Activated CD8-positive, alpha-beta memory T cell treated with anti-CD3 and anti-CD28 coated beads, Interleukin-2, amount 50 U/mL, for 48 hours (primary cell): ENCODE results near the gene CERS5.

Experiments used
- DNase-seq: peaks from one replicate; pipeline ENCODE4 v3.0.0-alpha.2; 2020

CERS5 gene

GRCh38 chr12:50121641-50122040 lies 45.5 kb downstream of the CERS5 start:
- DNase-seq: no peak

DNA sequence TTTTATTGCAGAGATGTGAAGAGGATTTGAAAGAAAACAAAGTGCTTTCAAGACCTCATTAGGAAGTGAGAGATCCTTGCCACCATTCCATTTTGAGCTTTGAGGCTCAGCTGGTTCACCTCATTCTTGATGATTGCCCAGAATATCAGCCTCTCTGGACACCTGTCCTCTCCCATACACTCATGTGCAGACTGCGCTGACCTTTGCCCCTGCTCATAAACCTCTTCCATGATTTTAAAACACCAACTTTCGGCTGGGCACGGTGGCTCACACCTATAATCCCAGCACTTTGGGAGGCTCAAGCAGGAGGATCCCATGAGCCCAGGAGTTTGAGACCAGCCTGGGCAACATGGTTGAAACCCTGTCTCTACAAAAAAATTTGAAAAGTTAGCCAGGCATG lies 46.2 kb downstream of the CERS5 start:
- peak; percentile 47 for DNase-seq

- peak; percentile 34 for DNase-seq
Measured at GRCh38 chr12:50120521-50120920, 46.6 kb downstream of the CERS5 start.

DNA sequence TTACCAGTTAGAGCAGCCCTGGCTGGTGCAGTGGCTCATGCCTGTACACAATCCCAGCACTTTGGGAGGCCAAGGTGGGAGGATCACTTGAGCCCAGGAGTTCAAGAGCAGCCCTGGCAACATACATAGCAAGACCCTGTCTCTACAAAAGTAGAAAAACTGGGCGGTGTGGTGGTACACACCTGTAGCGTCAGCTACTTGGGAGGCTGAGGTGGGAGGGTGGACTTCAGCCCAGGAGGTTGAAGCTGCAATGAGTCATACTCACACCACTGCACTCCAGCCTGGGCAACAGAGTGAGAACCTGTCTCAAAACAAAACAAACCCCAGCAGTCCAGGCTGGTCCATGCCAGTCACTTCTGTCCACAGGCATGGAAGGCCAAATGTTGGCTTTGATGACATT lies 47.8 kb downstream of the CERS5 start:
- DNase-seq: no peak

DNA sequence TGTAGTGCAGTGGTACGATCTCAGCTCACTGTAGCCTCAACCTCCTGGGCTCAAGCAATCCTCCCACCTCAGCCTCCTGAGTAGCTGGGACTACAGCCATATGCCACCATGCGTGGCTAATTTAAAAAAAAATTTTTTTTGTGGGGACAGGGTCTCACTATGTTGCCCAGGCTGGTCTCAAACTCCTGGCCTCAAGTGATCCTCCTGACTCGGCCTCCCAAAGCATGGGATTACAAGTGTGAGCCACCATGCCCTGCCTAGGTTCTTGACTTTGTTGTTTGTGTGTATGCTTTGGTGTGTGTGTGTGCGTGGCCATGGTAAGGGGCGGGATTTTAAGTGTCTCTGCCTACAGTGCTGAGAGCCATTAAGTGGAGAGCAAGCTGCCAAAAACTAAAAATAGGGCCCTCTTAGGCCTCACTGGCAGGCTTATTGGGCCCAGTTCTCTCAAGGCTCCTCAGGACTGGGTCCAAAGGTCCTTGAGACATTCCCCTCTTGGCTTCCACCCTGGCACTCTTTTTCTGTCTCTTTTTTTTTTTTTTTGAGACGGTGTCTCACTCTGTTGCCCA lies 50.0 kb downstream of the CERS5 start:
- no peak for DNase-seq

DNA sequence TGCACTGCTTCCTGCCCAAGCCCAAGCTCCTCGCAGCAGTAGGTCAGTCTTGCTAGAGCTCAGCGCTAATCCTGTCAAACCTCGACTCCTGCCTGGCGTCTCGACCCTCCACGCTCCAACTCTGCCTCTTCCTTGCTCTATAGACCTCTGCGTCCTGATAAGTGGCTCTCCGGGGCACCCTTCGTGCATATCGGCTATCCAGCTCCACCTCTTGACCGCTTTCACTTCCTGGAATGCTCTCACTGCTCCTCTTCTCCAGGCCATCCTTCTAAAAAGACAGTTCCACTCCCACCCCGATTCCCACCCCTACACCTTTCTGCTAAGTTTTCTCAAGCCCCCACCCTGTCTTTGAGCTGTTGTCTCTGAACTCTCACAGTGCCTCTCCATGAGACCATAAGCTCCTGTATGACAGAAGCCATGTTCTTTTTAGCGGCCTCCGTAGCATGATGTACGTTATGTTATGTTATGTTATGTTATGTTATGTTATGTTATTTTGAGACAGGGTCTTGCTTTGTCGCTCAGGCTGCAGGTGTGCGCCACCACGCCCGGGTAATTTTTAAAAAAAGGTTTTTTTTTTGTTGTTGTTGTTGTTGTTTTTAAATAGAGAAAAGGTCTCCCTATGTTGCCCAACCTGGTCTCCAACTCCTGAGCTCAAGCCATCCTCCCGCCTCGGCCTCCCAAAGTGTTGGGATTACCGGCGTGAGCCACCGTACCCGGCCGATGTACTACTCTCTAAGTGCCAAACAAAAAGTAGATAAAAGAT lies 54.5 kb downstream of the CERS5 start:
- no peak for DNase-seq

DNA sequence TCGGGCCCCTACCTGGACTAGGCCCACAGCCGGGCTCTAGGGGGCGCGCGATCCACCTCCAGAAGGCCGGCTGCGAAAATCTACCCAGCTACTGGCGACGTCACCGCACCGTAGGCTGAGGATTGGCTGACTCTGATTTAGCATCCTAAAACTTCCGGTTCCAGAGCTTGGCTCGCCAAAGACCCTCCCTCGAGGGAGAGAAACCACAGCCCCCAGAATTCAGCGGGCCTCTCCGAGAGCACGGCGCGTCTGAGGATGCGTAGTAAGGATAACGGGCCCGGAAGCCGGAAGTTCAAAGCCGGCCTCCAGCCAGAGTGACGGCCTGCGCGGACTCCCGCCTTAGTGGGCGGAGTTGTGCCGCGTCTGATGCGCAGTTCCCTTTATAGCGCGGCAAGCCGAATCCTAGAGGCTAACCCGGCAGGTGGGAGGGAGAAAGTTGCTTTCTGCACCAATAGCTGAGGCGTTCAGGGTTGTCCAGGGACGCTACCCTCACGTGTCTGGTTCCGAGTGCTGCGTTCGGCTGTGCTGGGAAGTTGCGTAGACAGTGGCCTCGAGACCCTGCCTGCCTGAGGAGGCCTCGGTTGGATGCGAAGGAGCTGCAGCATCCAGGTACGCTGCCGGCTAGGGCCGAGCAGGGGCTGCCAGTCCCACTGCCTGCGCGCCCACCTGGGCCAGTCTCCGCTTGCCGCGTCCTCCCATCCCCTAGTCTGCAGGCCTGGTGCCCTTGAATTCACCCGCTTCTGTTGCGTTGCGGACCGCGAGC lies 55.3 kb downstream of the CERS5 start, which contains the start of gene COX14:
Gene COX14 (plus strand): TSS at position 544 of the 763 bp plus-strand sequence. CDS start 7,808 bp downstream, outside the sequence.
- peak; percentile 100 for DNase-seq

- no peak for DNase-seq
Measured at GRCh38 chr12:50111395-50111692, 55.8 kb downstream of the CERS5 start.

- DNase-seq: no peak
Measured at GRCh38 chr12:50110762-50111351, 56.3 kb downstream of the CERS5 start.

DNA sequence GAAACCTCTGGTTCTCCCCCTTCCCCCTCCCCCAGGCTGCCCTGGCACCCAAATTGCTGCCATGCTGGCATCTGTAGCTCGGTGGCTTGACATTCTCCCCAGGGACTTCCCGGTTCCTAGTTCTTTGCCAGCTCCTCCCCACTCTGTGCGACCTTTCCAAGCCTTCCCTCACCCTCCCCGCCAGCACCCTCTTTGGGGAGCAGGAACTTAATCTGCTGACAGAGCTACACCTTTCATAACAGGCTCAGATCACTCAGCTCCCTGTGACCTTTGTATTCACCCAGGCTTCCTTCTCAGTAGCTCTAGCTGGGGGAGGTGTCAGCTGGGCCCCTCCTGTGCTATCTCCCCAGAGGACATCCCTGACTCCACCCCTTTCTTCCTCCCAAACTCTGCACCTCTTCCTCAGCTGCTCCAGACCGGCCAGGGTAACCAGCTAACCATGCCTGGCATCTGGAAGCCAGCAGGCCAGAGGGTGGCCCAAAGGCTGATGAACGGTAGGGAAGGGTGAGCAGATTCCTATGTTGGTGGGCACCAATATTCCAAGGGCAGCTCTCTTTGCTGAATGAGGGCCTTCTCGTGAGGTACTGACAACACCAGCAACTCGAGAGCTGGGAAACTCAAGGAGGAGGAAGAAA lies 56.9 kb downstream of the CERS5 start:
- no peak for DNase-seq

DNA sequence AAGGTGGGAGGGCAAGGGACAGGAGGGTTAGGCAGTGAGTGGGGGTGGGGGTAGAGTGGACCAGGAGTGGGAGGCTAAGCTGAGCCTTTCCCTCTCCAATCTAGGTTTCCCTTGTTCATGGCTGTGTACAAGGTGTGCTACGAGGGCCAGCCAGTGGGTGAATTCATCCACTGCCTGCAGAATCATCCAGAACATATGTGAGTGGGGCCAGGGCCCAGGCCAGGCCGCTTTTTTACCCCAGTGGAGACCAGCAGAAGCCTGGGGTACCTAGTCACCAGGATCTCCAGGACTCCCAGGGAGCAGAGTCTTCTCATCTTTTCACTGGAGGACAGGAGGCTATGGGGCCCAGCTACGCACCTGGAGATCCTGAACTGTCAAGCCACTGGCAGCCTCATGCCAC lies 57.9 kb downstream of the CERS5 start:
- no peak for DNase-seq

- no peak for DNase-seq
Measured at GRCh38 chr12:50107416-50108268, 59.5 kb downstream of the CERS5 start.

- no peak for DNase-seq
Measured at GRCh38 chr12:50106907-50107306, 60.3 kb downstream of the CERS5 start.

DNA sequence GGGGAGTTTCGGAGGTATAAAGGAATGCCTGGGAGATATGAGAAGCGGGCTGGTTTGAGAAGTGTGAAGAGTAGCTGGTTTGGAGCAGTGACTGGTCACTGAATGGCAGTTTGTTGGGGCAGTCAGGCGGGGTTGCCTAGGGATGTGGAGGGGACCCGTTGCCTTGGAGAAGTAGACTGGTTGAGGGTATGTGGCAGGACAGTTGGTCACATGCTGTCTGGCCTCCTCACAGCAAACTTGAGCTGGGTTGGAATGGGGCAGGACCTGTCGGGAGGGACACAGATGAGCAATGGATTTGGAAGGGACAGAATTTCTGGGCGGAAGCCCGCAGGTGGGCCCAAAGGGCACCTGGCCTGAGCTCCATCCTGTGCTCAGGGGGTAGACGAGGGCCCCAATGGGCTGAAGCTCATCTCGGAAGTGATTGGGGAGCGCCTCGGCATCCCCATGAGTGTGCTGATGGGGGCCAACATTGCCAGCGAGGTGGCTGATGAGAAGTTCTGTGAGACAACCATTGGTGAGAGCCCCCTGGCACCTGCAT lies 61.2 kb downstream of the CERS5 start:
- DNase-seq: no peak

DNA sequence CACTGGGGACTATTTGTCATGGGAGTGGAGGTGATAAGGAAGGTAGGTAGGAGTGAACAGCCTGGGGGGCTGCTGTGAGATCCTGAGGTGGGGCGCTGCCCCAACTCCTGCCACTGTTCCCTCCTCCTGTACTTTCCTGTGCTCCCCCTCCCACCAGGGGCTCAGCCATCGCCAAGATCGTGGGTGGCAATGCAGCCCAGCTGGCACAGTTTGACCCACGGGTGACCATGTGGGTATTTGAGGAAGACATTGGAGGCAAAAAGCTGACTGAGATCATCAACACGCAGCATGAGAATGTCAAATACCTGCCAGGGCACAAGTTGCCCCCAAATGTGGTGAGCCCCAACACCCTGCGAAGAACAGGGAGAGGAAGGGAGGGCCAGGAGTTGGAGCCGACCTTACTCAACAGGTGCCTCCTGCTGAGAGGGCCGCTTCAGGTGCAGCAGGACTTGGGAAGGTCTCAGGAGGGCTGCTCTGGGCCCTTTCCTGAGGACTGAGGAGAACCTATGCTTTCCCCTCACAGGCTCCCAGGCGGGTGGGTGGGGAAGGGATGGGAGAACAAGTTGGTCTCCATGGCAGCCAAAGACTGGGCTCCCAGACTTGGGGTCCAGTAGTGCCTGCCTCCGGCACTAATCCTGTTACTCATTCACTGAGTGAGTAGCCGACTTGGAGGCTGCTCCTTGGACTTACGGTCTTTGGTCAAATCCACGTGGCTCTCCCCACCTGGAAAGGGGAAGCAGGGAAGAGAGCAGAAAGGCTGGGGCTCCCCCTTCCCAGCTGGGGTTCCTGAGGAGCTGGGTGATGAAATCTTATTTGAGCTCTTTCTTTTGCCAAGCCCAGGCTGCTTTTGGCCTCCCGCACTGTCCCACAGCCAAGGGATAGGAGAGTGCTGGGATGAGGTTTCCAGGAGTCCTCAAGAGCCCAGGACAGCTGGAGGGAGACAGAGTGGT lies 62.5 kb downstream of the CERS5 start:
- no peak for DNase-seq

DNA sequence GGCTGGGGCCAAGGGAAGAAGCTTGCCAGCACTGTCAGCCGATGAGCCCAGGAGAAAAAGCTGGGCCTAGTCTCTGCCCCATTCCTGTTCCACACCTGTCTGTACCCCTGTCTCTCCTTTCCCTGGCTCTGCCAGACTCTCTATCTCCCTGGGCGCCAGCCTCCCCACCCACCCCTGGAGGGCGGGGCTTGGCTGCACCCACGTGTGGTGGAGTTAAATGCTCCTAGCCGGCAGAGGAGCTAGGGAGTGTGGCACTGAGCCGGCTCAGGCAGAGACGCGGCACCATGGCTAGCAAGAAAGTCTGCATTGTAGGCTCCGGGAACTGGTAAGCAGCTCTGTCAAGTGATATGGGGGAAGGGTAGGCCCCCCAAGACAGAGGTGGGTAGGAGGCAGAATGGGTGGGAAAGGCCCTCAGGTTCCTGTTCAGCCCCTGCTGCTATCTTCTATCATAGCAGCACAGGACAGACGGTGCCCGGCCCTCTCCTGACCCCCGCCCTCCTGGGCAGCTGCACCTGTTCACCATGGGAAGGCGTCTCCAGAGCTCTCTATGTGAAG lies 63.3 kb downstream of the CERS5 start, which contains the start of gene GPD1:
Gene GPD1 (plus strand): TSS at position 242 of the 555 bp plus-strand sequence. CDS start 43 bp downstream, at position 285.
- DNase-seq: no peak

GRCh38 chr12:50103351-50103750 lies 63.8 kb downstream of the CERS5 start:
- no peak for DNase-seq

GRCh38 chr12:50102646-50103309 lies 64.4 kb downstream of the CERS5 start:
- no peak for DNase-seq

DNA sequence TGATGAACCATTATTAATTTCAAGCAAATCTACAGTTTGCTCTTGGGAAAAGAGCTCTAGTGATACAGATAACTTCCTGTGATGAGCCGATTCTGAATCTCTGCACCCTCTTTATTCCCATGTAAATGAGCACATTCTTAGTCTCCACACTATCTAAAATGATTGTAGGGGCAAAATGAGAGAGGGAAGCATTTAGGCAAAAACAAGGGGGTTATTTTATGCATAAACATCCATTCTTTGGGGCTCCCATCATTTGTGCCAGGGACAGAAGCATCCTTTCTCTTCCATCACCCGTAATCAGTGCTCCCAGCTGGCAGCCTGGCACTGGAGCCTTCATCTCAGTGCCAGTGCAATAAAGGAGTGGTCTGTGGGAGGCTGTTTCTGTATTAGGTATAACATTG lies 65.0 kb downstream of the CERS5 start:
- no peak for DNase-seq

DNA sequence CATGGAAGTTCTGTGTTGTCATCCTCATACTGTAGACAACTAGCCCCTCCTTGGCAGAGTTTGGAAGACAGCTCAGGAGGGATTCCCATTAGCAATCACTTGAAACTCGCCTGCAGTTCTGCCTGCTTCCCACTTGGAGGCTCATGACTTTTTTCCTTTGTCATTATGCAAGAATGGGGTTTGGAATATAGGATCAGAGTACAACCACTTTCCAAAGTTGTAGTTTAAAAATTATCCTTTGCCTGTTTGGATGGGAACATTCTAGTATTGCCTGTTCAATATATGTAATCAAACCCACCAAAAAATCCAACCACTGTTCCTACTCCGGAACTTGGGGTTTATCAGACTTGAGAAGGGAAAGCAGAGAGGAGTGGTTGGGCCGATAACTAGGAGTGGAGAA lies 65.5 kb downstream of the CERS5 start:
- no peak for DNase-seq
